Erythroblast (primary cell): Measurements from ENCODE around the gene ZXDC.
A peak's percentile ranks its signal among the peaks of the same experiment; 100 is the strongest.

Experiments used
- DNase-seq, 2 experiments: peaks; one replicate each; lab custom pipeline; 2025; lab: John Stamatoyannopoulos, UW
- GATA1 ChIP-seq: IDR thresholded peaks from 2 replicates; pipeline ENCODE4 v1.6.1; 2011; ENCODE audit warnings: low read depth, mild to moderate bottlenecking, control low read depth, low read length, moderate library complexity
- POLR2A ChIP-seq: IDR thresholded peaks from 2 replicates; pipeline ENCODE4 v1.6.1; 2011; ENCODE audit warnings: mild to moderate bottlenecking, low read length

The ZXDC gene

DNA sequence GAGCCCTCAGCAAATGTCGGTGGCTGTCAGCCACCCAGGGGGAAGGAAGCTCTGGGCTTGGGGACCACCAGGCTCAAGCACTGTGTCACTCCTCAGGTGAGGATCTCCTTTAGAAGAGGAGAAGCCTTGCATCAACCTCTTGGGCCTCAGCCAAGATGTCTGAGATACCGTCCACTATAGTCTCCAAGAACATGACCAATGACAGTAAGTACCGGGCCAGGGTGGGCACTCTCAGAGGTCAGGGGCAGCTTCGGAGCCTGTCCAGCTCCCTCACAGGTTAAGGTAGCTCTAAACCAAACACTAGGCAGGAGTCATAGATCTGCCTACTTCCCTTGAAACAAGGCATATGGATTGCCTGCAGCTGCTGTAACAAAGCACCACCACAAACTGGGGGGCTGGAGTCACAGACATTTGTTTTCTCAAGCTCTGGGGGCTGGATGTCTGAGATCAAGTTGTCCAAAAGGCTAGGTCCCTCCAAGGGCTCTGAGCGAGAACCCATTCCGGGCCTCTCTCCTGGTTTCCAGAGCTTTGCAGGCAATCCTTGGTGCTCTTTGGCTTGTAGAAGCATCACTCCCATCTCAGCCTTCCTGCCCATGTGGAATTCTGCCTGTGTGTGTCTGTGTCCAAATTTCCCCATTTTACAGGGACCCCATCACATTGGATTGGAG is 79.7 kb downstream of the ZXDC start:
- TF ChIP-seq GATA1 (no peak), POLR2A (no peak)
- no peak for DNase-seq

DNA sequence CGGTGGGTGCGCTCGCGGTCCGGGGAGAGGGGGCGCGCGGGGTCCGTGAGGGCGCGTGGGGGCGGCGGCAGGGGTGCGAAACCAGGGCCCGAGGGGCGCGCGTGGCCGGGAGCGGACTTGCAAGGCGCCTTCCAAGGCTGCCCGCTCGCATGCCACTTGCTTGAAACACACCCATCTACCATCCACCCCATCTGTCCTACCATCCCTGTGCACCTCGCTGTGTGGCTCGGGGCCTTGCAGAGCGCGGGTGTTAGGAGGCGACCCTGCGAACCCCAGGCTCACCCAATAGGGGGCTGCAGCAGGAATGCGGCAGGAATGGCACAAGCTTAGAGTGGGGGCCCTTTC is 80.7 kb downstream of the ZXDC start:
- DNase-seq, result no peak
- no peak for TF ChIP-seq POLR2A
- TF ChIP-seq GATA1, result no peak

DNA sequence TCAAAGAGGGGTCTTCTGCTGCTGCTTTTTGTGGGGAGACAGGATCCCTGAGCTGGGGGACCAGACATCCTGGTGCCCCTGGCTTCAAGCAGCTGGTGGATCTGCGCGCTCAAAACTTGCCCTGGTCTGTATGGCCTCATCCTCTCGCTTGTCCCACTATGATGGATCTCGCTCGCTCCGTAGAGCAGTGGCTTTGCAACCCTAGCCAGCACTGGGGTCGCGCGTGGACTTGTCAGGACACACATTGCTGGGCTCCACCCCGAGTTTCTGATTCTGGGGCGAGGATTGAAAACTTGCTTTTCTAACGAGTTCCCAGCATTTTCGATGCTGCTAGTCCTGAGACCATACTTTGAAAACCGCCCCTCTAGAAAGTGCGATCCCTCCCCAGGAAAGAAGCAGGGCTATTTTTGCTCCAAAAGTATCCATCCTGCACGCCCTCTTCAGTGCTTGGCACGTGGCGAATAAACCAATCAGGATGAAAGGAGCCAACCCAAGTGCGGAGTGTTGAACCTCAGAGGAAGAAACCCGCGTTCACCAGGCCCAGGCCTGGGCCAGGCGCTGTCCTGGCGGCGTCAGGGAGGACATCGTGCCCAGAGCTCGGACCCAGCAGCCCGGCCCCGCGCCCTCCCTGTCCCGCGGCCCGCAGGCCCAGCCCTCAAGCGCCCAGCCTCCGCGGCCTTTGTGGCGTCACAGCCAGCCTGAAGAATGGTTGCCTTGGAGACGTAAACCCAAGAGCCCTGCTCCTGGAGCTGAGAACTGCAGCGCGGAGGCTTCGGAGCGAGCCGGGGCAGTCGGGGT is 81.3 kb downstream of the ZXDC start, which contains the start of gene CFAP100:
TSS of gene CFAP100 (plus strand) at position 731 of the 798 bp plus-strand sequence. CDS start 1,092 bp downstream, outside the sequence.
- no peak for DNase-seq
- TF ChIP-seq GATA1 (no peak), POLR2A (no peak)

DNA sequence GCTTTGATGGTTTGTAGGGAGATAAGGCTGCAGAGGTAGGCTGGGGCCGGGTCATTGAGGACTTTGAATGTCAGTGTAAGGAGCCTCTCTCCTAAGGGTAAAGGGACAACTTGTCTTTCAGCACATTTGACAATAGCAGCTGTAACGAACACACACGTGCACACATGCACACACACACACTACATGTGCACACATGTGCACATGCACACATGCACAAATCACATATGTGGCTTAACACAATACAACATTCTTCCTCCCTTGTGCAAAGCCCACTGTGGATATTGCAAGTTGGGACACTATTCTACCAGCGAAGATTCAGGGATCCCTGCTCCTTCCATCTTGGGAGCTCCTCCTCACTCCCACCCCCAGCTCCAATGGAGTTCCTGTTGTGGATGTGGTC is 82.1 kb downstream of the ZXDC start:
- DNase-seq, result no peak
- TF ChIP-seq POLR2A (no peak), GATA1 (no peak)

DNA sequence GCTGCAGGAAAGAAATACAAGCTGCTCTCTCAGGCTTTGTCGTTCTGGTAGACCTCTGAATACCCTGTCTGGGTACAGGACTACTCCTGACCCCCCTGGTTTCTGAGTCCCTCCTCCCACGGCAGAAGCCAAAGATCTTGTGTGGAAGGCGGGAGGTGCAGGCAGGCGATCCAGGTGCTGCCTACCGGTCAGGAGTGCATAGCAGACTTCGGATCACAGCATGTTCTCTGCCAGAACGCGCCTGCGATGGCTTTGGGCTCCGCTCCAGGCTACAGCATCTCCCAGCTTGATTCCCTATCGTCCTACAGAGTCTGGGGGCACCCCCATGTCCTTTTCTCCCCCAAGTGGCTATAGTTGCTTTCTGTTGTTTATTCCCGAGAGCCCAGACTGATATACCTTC is 83.4 kb downstream of the ZXDC start:
- TF ChIP-seq GATA1 (no peak), POLR2A (no peak)
- no peak for DNase-seq

DNA sequence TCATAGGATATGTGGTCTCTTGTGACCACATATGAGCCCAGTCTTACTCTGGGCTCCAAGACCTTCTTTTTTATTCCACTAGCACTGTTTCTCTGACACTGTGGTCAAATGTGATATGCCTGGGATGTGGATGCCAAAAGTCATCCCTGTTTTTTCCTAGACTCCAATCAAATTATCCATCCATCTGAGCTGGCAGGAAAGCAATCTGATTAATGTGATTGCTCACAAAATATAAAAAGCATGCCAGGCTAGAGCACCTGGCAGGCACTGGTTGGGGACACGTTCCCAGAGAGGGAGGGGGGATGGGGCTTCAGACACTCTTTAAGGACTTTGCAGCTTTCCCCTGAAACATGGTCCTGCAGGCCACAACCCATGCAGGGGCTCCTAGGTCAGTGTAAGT is 84.1 kb downstream of the ZXDC start:
- TF ChIP-seq POLR2A (no peak), GATA1 (no peak)
- no peak for DNase-seq

DNA sequence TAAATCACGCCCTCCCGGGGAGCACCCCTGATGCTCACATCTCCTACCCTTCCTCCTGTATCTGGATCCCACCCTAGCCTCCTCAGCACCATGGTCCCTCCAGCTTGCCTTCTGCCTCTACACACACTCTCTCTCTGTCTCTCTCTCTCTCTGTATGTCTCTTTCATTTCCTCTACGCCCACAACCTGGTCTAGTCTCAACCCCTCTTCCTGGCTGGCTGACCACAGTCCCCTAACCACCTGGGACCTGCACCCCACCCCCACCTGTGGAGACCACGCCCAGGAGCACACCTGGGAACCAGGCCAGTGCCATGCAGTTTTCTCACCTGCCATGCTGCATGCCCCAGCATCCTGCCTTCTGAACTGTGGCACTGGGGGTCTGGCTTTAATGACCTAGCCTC is 84.9 kb downstream of the ZXDC start:
- no peak for TF ChIP-seq POLR2A
- TF ChIP-seq GATA1, result no peak
- no peak for DNase-seq

DNA sequence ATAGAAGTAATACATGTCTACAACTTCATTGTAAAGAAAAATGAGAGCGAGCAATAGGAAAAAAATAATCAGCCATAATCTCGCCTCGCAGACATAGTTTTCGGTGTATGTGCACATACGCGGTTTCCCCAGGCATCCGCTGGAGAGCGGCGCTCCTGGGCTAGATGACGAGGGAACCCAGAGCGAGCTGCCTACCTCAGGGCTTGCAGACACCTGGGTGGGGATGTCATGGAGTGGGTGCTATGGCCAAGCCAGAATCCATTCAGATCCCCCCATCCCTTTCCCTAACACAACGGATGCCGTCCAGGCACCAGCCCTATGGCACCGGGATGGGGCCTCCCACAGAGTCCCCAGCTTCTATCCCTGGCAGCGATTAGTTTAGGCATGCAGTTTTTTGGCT is 85.5 kb downstream of the ZXDC start:
- DNase-seq, result no peak
- TF ChIP-seq GATA1 (no peak), POLR2A (no peak)

DNA sequence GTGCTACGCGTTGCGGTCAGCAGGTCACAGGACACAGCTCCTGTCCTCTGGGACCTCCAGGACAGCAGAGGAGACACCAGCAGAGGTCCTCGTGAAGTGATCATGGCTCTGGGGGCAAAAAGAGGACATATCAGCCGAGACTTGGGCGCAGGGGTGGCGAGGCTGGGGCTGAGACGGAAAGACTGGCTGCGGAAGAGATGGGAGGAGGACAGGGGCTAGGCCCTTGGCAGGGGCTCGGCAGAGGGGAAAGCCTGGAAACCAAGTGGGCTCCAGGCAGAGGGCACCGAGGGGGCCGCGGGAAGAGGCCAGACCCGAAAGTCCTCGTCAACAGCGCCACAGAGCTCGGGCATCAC is 85.9 kb downstream of the ZXDC start:
- DNase-seq, result no peak
- TF ChIP-seq POLR2A (no peak), GATA1 (no peak)

DNA sequence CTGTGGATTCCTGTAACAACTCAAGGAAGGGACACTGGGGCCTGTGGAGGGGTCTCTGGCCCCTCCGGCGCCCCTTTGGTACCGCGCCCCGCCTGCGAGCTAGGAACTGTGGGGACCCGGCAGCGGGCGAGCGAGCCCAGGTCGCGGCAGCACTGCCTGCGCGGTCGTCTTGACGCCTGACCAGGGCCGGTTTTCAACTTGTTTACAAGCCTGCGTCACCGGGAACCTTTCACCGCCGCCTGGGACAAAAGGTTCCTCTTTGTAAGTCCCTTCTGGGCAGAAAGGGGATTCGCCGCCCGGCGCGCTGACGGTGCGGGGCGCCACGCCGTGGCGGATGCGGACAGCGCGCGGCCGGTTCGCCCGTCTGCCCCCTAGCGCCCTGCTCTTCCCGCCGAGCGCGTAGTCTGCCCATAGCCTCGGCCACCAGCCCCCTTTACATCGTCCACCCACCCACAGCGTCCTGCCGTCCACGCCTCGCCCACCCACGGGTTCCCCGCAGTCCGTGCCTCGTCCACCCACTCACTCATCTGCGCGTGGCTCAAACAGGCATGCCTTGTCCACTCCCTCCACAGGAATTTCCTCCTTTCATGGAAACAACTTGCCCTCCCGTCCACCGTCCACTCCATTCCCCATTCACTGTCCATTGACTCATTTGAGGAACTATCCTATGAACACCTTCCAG is 86.4 kb downstream of the ZXDC start:
- TF ChIP-seq GATA1 (no peak), POLR2A (no peak)
- peak; percentile 79 to 82 for DNase-seq
